Suprapubic skin (tissue), 3 donors: Measurements from ENCODE around the gene ABLIM2.

Source experiments
- CTCF ChIP-seq, 2 donors: fragments of 200-600 bp in 1 of 2; fragments of 450-650 bp in 1 of 2; sonication (generic) in 1 of 2; IDR thresholded peaks; one replicate each; pipeline ENCODE4 v1.5.1; 2016 to 2019; ENCODE audit warnings: antibody characterized with exemption in 2 of 2, mild to moderate bottlenecking in 1 of 2, moderate library complexity in 1 of 2
- POLR2AphosphoS5 ChIP-seq, 3 donors: sonication (generic); formaldehyde crosslinking; IDR thresholded peaks; one replicate each; pipeline ENCODE4 v1.6.1; 2017; ENCODE audit warnings: antibody characterized with exemption in 3 of 3

GRCh38 chr4:7918981-7919380 is 239.6 kb downstream of the ABLIM2 start:
- TF ChIP-seq CTCF (IDR thresholded peaks at IDR 0.05) (no peak), POLR2AphosphoS5 (IDR thresholded peaks at IDR 0.05) (no peak)
